Neural progenitor cell (in vitro differentiated cells): ENCODE measurements around the gene LRP5. TPM values are rescaled to one million over a fixed set of nuclear protein-coding genes. Genes with fewer than 3 reads are reported as not detected.

Experiments used
- DNase-seq: peaks from one replicate; pipeline ENCODE4 v3.0.0-alpha.2; 2016; ENCODE audit warnings: low spot score
- H2AFZ ChIP-seq: fragments of 200-600 bp; sonication (generic); replicated peaks from 2 replicates; pipeline ENCODE4 v1.6.1; 2016; ENCODE audit warnings: antibody characterized with exemption
- H3F3A ChIP-seq: fragments of 200-600 bp; sonication (generic); 2 replicates; pipeline ENCODE4 v1.6.1; 2016; ENCODE audit warnings: antibody characterized with exemption, low read depth
- H3K27ac ChIP-seq: fragments of 200-600 bp; sonication (generic); 2 replicates; pipeline ENCODE4 v1.5.1; 2016; ENCODE audit warnings: mild to moderate bottlenecking
- H3K27me3 ChIP-seq: fragments of 200-600 bp; sonication (generic); 2 replicates; pipeline ENCODE4 v1.6.1; 2016; ENCODE audit warnings: mild to moderate bottlenecking, moderate library complexity
- H3K36me3 ChIP-seq: fragments of 200-600 bp; sonication (generic); 2 replicates; pipeline ENCODE4 v1.5.1; 2016
- H3K4me1 ChIP-seq: fragments of 200-600 bp; sonication (generic); 2 replicates; pipeline ENCODE4 v1.6.1; 2016; ENCODE audit warnings: mixed run types
- H3K4me2 ChIP-seq: fragments of 200-600 bp; sonication (generic); 2 replicates; pipeline ENCODE4 v1.6.1; 2016
- H3K4me3 ChIP-seq: fragments of 200-600 bp; sonication (generic); 2 replicates; pipeline ENCODE4 v1.5.1; 2016
- H3K79me2 ChIP-seq: fragments of 200-600 bp; sonication (generic); 2 replicates; pipeline ENCODE4 v1.6.1; 2016; ENCODE audit warnings: low read depth
- H3K9ac ChIP-seq: fragments of 200-600 bp; sonication (generic); 2 replicates; pipeline ENCODE4 v1.6.1; 2016
- H3K9me3 ChIP-seq: fragments of 200-600 bp; sonication (generic); 2 replicates; pipeline ENCODE4 v1.5.1; 2016; ENCODE audit warnings: low read depth
- H4K20me1 ChIP-seq: fragments of 200-600 bp; sonication (generic); 2 replicates; pipeline ENCODE4 v1.6.1; 2016; ENCODE audit warnings: low read depth
- H3K27ac Mint-ChIP-seq: 3 replicates; pipeline ENCODE4 v1.8.0; 2021; ENCODE audit warnings: mixed read lengths
- H3K27me3 Mint-ChIP-seq: 2 replicates; pipeline ENCODE4 v1.8.0; 2022; ENCODE audit warnings: low read depth, mild to moderate bottlenecking, inconsistent platforms, moderate library complexity, mixed read lengths; ENCODE audit not compliant: insufficient read depth
- H3K36me3 Mint-ChIP-seq: 3 replicates; pipeline ENCODE4 v1.8.0; 2021; ENCODE audit warnings: mixed read lengths
- H3K4me1 Mint-ChIP-seq: 3 replicates; pipeline ENCODE4 v1.8.0; 2021; ENCODE audit warnings: mixed read lengths
- H3K4me3 Mint-ChIP-seq: 3 replicates; pipeline ENCODE4 v1.8.0; 2021; ENCODE audit warnings: mild to moderate bottlenecking, moderate library complexity, mixed read lengths
- H3K9me3 Mint-ChIP-seq: 3 replicates; pipeline ENCODE4 v1.8.0; 2020; ENCODE audit warnings: mixed read lengths
- EZH2 ChIP-seq: fragments of 200-600 bp; sonication (generic); IDR thresholded peaks from 2 replicates; pipeline ENCODE4 v1.6.1; 2017; ENCODE audit warnings: antibody characterized with exemption, mild to moderate bottlenecking, moderate library complexity
- EZH2phosphoT487 ChIP-seq: fragments of 200-600 bp; sonication (generic); IDR thresholded peaks from 2 replicates; pipeline ENCODE4 v1.6.1; 2017; ENCODE audit warnings: antibody characterized with exemption
- total RNA-seq: library from RNA; depleted of rRNA; stranded (reverse); fragments of >200 nt; gene quantifications from 2 replicates; pipeline ENCODE4 v1.2.3, GENCODE V29; 2015; ENCODE audit warnings: low replicate concordance
- TF ChIP-seq, protein P1 (sequence below): fragments of 200-600 bp; sonication (generic); IDR thresholded peaks from 2 replicates; pipeline ENCODE4 v1.5.1; 2017; ENCODE audit warnings: antibody characterized with exemption, mild to moderate bottlenecking

Gene LRP5
- total RNA-seq, 1 donor from 2014 or later, result 7.3 TPM

DNA sequence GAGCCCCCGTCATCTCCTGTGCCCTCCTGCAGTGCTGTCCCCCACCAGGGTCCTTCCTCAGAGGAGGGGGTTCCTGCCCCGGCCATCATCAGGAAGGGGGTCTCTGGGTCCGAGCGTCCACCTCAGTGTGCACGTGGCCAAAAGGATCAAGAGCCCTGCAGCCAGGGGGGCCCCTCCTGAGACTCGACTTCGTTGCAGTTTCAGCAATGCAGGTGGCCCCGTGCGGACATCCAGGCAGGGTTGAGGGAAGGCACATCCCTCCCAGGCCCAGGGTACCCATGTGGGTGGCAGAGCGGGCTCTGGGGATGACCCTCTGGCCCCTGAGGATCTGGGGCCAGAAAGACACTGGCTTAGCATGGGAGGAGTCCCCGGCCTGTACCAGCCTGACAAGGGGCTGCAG, 41.3 kb downstream of the LRP5 start:
- H3K4me2 ChIP-seq, result no peak overlapping the region

DNA sequence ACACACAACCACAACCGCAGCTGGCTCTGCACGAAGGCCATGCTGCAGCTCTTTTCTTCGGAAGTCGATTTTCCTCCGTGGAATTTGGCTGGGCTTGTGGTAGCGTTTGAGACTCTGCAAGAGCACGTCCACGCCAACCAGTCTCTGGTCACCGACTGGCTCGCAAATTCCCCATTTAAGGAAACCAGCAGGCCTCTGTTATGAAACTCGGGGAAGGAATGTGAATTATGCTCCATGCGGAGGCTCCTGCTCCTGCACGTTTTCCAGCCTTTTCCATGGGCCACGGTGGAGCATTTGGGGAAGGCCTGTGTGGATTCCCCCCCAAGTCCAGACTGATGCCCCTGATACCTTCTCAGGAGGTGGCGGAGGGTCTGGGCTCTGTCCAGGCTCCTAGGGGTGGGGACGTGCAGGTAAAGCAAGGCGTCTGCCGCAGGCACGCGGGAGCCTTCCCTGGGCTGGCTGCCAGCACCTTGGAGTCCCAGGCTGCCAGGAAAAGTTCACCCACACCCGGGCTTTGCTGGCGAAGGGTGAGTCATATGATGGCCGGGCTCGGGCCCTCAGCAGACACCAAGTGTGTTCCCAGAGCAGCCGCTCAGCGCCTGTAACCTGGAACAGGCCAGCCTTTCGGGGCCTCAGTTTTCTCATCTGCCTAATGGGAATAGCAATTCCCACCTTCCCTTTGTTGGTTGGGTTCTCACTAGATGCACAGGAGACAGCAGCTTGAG, 41.9 kb downstream of the LRP5 start:
- Histone ChIP-seq H3K9me3 (no peaks in the 10 kb centered on the region), H3K4me1 (peaks cover 6% of the 10 kb centered on the region), H3F3A (no peaks in the 10 kb centered on the region), H3K27me3 (no peaks in the 10 kb centered on the region), H3K4me3 (no peak overlapping the region), H2AFZ (no peak overlapping the region), H3K4me2 (no peak overlapping the region), H3K79me2 (no peaks in the 10 kb centered on the region), H3K36me3 (no peaks in the 10 kb centered on the region), H3K27ac (no peak overlapping the region), H3K9ac (no peak overlapping the region), H4K20me1 (no peaks in the 10 kb centered on the region)
- peaks cover 29% of the 10 kb centered on the region for H3K36me3 Mint-ChIP-seq
- no peak overlapping the region for H3K27ac Mint-ChIP-seq
- TF ChIP-seq EZH2phosphoT487, result no peak
- TF ChIP-seq, protein P1, sequence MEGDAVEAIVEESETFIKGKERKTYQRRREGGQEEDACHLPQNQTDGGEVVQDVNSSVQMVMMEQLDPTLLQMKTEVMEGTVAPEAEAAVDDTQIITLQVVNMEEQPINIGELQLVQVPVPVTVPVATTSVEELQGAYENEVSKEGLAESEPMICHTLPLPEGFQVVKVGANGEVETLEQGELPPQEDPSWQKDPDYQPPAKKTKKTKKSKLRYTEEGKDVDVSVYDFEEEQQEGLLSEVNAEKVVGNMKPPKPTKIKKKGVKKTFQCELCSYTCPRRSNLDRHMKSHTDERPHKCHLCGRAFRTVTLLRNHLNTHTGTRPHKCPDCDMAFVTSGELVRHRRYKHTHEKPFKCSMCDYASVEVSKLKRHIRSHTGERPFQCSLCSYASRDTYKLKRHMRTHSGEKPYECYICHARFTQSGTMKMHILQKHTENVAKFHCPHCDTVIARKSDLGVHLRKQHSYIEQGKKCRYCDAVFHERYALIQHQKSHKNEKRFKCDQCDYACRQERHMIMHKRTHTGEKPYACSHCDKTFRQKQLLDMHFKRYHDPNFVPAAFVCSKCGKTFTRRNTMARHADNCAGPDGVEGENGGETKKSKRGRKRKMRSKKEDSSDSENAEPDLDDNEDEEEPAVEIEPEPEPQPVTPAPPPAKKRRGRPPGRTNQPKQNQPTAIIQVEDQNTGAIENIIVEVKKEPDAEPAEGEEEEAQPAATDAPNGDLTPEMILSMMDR, result no peak
- H3K9me3 Mint-ChIP-seq, result peaks cover 3% of the 10 kb centered on the region
- H3K4me3 Mint-ChIP-seq, result no peak overlapping the region
- peaks cover 4% of the 10 kb centered on the region for H3K27me3 Mint-ChIP-seq
- H3K4me1 Mint-ChIP-seq, result peaks cover 30% of the 10 kb centered on the region
- no peak for DNase-seq

More for the DNA sequence above, 41.3 kb downstream of the LRP5 start:
- H3F3A ChIP-seq, result no peaks in the 10 kb centered on the region
- TF ChIP-seq, protein P1, result no peak
- no peak for TF ChIP-seq EZH2
- TF ChIP-seq EZH2phosphoT487, result no peak
- H3K36me3 Mint-ChIP-seq, result peaks cover 22% of the 10 kb centered on the region
- H3K9me3 Mint-ChIP-seq, result peaks cover 2% of the 10 kb centered on the region
- no peak overlapping the region for H3K9ac ChIP-seq
- H3K4me3 ChIP-seq, result no peak overlapping the region
- no peaks in the 10 kb centered on the region for H3K36me3 ChIP-seq
- no peaks in the 10 kb centered on the region for H3K9me3 ChIP-seq
- H2AFZ ChIP-seq, result no peak overlapping the region
- no peak overlapping the region for H3K27ac ChIP-seq
- H3K27me3 Mint-ChIP-seq, result peaks cover 6% of the 10 kb centered on the region
- peaks cover 6% of the 10 kb centered on the region for H3K4me1 ChIP-seq
- no peak overlapping the region for H3K4me3 Mint-ChIP-seq
- H3K4me1 Mint-ChIP-seq, result peaks cover 30% of the 10 kb centered on the region
- no peak for DNase-seq
- no peaks in the 10 kb centered on the region for H3K27me3 ChIP-seq
- no peaks in the 10 kb centered on the region for H3K79me2 ChIP-seq
- H3K27ac Mint-ChIP-seq, result no peak overlapping the region
- no peaks in the 10 kb centered on the region for H4K20me1 ChIP-seq

DNA sequence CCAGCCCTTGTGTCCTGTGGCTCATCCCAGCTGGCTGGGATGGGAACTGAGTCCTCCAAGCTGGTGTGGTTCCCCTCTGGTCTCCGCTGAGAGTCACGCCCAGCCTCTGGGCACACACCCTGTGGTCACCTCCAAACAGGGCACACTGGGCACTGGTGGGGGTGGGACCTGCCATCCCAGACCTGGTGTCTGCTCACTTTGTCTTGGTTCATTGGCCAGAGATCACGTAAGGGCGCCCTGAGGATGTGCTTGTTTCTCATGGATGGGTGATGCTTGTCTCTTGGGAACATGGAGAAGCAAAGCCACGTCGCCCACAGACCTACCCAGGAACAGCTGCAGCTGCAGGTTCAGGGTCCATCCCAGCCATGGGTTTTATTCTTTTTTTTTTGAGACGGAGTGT, 43.1 kb downstream of the LRP5 start:
- Histone ChIP-seq H3K4me1 (peaks cover 6% of the 10 kb centered on the region), H2AFZ (no peak overlapping the region), H3K4me2 (no peak overlapping the region), H3K9ac (no peak overlapping the region), H3K27ac (no peak overlapping the region), H3K79me2 (no peaks in the 10 kb centered on the region), H4K20me1 (no peaks in the 10 kb centered on the region), H3K36me3 (no peaks in the 10 kb centered on the region), H3K9me3 (no peaks in the 10 kb centered on the region), H3F3A (no peaks in the 10 kb centered on the region), H3K27me3 (no peaks in the 10 kb centered on the region), H3K4me3 (no peak overlapping the region)
- no peak for DNase-seq
- Mint-ChIP-seq H3K4me1 (peaks cover 24% of the 10 kb centered on the region), H3K27ac (no peak overlapping the region), H3K27me3 (peaks cover 2% of the 10 kb centered on the region), H3K36me3 (peaks cover 33% of the 10 kb centered on the region), H3K9me3 (peaks cover 4% of the 10 kb centered on the region), H3K4me3 (no peak overlapping the region)
- no peak for TF ChIP-seq EZH2
- no peak for TF ChIP-seq EZH2phosphoT487
- TF ChIP-seq, protein P1, result no peak
